Forelimb muscle (tissue), 1 donor: Measurements from ENCODE around the gene USP33. TPM values are rescaled to one million over a fixed set of nuclear protein-coding genes. Genes with fewer than 3 reads are reported as not detected.
"Not testable (repeated sequence)": the region's sequence is repeated elsewhere in the genome, so short reads cannot be mapped to it uniquely, and the experiment has no call there.

Experiments
- DNase-seq: peaks from one replicate; pipeline ENCODE4 v3.0.0-alpha.2; 2013; ENCODE audit warnings: low read depth
- polyA plus RNA-seq: library from polyadenylated mRNA; unstranded; fragments of 120-200 nt; gene quantifications from one replicate; pipeline ENCODE4 v1.2.1, GENCODE V29; 2013; ENCODE audit not compliant: insufficient read length

Gene USP33
- polyA plus RNA-seq, 1 donor = 35.9 TPM

DNA sequence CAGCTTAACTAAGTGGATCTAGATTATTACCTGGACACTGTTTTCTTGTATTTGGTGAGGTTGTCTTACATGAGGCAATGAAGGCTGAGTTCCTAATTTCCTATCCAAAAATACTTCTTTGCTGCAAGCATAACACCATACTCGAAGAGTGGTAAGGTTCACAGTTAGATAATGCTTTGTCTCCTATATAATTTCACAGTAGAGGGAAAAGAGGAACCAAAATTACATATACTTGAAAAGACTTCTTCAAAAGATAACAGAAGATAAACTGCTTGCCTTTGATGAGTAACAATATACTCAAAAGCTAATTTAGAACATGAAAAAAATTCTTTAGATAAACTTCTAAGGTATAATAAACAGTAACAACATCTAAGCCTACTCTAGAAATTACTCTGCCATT, 20.4 kb downstream of the USP33 start:
- no peak for DNase-seq

DNA sequence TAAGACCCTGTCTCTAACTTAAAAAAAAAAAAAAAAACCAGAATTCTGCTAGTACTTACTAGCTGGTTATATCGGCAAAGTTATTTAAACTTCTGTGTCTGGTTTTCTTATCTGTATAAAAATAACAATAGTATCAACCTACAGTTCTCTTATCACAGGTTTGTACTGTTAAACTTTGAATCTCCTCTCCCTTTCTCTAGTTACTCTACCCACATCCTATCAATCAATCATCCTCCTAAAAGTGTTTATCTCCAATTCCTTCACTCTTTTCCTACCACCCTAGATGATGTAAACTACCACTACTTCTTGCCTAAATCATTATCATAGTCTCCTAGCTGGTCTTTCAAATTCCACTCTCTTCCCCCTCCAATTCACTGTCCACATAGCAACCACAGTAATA, 27.6 kb downstream of the USP33 start:
- no peak for DNase-seq

DNA sequence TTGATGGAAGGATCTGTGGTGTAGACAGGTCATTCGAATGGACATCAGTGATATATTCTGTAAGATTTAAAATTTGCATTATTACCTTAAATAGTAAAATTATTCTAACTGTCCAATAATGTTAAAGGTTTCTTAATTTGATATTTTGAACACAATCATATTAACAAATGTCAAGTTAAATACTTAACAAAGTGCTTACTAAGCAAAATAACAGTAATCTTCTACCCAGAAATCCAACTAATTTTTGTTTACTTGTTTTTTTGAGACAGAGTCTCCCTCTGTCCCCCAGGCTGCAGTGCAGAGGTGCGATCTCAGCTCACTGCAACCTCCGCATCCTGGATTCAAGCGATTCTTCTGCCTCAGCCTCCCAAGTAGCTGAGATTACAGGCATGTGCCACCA, 33.9 kb downstream of the USP33 start:
- no peak for DNase-seq

DNA sequence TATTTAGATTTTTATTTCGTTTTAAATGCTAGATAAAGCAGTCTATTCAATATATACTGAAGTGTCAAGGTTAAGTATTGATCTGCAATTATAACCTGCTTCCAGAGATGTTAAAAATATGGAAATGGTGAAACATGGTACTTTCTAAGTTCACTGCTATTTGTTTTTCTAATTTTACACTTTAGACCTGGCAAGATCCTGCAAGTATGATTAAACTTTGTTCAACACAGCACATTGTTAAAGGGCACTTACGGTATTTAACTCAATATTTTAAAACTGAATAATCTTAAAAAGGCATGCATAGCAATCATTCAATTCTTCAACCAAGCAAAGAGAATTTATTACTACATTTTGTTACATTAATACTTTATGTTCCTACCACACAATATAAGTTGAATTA, 41.5 kb downstream of the USP33 start:
- DNase-seq = no peak

DNA sequence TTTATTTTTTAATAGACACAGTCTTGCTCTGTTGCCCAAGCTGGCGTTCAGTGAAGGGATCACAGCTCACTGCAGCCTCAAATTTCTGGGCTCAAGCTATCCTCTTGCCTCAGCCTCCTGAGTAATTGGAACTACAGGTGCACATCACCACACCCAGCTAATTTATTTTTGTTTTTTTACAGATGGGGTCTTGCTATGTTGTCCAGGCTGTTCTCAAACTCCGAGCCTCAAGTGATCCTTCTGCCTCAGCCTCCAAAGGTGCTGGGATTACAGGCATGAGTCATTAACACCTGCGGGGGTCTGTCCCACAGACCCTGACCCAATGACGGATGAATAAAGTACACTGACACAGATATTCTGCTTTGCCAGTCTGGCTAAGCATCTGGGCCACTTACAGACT, 43.6 kb downstream of the USP33 start:
- no peak for DNase-seq

DNA sequence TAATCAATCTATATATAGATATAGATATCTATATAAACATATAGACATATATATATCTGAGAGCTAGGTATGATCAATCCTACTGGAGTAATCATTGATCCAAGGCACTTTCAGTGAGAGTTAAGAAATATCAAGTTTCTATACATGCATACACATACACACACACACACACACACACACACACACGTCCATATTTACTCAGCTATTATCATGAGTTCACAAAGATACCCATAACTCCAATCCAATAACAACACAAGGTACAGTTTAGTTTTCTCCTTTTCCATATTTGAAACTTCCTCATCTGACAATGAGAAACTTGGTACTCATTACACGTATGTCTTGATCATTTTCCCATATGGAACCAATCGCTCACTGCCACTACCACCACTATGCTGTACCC, 49.9 kb downstream of the USP33 start:
- no peak for DNase-seq

DNA sequence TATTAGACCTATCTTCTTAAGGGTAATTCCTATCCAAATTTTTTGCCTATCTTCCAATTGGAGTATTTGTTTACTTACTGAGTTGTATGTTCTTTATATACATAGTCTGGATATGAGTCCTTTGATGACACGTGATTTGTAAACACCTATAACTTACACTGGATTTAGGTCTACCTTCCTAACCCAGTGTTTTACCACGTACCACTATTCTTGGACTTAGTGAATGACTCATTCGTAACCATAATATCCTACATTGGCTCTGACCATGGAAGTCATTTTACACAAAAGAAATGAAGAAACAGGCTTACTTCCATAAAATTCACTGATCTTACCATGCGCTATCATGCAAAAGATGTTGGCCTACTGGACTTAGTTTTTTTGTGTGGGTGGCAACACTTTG, 53.3 kb downstream of the USP33 start:
- DNase-seq = no peak

DNA sequence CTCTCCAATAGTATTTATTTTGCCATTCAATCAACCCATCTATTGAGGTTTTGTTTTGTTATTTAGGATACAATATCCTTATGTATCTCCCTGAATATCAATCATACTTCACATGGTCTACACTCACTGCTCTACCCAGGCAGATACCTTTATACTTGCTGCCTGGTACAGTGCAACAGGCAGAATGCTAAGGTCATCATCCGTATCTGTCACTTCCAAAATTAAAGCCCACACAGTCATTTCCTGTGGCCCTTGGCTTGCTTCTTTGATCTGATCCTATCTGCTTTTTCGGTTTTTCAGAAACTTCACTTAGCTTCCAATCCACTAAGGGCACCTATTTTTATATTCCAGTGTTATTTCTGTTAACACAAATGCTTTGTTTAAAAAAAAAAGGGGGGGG, 54.9 kb downstream of the USP33 start:
- DNase-seq = no peak

DNA sequence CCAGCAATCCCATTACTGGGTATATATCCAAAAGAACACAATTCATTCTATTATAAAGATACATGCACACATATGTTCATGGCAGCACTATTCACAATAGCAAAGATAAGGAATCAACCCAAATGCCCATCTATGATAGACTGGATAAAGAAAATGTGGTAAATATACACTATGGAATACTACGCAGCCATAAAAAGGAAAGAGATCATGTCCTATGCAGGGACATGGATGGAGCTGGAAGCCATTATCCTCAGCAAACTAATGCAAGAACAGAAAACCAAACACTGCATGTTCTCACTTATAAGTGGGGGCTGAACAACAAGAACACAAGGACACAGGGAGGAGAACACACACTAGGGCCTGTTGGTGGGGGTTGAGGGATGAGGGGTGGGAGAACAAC, 60.0 kb downstream of the USP33 start:
- not testable (repeated sequence) for DNase-seq

DNA sequence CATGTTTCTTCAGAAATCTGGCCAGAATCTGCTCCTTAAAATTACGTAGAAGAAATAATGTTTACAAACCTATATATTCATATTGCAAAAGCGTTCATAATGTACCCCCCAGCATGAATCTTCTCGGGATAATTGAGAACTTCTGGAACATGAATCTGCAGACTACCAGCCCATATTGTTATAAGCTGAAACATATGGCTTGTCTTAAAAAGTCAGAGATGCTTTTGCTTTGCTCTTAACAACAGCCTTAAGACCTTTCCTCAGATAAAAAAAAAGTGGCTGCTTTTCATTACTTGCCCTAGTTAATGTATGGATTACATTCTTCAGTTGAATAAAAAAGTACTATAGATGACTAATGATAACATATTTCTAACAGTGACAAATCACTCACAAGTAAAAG, 62.2 kb downstream of the USP33 start:
- DNase-seq = no peak

DNA sequence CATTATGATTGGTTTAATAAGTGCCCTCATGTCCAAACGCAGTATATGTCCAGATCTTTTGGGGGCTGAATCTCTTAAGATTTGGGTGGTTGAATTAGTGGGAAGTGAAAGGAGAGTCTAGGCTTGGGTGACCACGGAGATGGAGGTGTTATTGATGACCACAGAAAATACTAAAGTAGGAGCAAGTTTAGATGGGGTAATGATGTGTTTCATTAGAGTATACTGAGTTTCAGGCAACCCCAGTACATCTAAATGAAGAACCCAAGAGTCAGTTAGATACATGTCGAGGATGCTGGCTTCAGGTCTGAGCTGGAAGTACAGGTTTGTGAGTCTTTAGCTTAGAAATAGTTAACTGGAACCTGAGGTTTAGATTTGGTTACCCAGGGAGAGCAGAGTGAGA, 70.7 kb downstream of the USP33 start:
- no peak for DNase-seq

DNA sequence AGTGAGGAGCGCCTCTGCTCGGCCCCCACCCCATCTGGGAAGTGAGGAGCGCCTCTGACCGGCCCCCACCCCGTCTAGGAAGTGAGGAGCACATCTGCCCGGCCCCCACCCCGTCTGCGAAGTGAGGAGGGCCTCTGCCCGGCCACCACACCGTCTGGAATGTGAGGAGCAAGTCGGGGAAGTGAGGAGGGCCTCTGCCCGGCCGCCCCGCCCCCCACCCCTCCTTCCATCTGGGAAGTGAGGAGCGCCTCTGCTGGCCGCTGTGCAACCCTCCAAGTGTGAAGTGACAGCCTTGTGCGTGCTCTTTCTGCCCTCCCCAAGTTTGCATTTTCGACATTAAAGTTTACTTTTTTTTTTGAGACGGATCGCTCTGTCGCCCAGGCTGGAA, 72.1 kb downstream of the USP33 start:
- DNase-seq = no peak

DNA sequence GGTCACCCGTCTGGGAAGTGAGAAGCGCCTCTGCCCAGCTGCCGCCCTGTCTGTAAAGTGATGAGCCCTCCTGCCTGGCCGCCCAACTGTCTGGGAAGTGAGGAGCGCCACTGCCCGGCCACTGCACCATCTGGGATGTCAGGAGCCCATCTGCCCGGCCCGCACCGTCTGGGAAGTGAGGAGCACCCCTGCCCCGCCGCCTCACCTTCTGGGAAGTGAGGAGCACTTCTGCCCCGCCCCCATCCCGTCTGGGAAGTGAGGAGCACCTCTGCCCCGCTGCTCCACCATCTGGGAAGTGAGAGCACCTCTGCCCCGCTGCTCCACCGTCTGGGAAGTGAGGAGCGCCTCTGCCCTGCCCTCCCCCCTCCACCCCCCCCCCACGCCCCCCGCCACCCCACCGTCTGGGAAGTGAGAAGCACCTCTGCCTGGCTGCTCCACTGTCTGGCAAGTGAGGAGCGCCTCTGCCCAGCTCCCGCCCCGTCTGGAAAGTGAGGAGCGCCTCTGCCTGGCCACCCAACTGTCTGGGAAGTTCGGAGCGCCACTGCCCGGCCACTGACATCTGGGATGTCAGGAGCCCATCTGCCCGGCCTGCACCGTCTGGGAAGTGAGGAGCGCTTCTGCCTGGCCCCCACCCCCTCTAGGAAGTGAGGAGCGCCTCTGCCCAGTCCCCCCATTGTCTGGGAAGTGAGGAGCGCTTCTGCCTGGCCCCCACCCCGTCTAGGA, 72.7 kb downstream of the USP33 start:
- no peak for DNase-seq

DNA sequence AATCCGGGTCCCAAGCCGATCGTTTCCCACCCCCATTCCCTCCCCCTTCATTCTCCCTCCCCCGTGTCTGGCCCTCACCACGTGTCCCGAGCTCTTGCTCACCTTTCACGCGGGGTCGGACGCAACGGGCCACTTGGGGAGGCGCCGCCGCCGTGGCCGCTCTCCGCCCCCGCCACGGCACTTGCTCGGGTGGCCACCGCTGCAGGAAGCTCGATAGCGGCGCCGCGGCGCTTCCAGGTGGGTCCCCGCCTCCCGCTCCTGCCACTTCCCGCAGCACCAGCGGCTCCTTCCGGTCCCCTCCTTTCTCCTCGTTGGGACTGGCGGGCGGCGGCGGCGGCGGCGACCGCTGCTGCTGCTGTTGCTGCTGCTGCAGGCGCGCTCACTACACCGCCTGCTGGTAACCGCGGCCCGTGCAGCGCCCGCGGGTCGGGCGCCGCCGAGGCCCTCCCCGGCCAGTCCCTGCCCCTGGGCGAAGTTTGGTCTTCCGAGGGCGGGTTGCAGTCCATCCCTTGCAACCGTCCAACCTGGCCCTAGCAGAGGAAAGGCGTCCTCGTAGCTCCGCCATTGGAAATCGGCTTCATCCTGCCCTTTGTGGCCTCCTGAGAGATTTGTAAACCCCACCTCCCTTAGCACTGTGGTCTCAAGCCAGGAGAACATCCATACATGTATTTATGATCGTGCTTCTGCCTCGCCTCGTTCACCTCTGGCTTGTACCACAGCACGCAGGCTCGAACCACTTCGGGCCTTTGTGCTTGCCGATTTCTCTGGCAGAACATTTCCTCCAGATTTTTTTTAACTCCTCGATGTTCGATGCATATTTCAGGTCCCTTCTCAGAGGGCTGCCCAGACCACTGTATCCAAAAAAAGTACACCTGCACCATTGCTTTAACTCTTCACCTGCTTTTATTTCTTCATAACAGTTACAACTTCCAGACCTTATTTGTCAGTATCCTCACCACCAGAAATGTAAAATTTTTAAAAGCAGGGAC, 76.2 kb downstream of the USP33 start:
- peak; percentile 73 for DNase-seq

DNA sequence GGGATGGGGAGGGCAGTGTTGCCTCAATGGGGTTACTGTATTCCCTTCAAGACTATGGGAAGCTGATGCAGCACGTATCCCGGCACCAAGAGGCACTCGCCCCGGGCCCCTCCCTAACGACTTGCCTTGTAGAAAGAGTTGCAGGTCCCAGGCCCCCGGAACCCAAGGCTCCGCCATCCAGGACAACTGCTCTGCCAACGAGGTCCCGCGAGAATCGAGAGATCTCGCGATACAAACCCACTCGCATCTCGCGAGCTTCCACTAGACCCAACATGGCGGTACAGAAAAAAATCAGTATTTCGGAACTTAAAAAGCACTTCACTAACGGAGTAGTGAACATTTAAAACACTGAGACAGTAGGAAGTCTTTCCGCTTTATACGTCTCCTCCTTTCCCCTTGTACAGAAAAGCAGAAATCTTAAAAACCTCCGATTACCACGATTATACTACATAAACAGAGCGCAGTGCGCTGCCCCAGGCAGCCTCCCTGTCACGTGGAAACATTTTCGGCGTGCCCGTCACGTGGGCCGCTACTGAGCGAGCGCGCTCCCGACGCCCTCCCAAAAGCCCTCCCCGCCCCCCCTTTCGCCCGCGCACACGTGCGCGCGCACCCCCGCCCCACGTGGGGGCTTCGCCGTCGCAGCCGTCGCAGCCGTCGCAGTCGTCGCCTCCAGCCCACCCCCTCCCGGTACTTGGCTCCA, 77.0 kb downstream of the USP33 start, which contains the start of gene ZZZ3:
Gene ZZZ3, minus strand, starts transcription at position 199 of the 700 bp plus-strand sequence. CDS start 49,304 bp downstream, outside the sequence.
- peak; percentile 93 for DNase-seq

DNA sequence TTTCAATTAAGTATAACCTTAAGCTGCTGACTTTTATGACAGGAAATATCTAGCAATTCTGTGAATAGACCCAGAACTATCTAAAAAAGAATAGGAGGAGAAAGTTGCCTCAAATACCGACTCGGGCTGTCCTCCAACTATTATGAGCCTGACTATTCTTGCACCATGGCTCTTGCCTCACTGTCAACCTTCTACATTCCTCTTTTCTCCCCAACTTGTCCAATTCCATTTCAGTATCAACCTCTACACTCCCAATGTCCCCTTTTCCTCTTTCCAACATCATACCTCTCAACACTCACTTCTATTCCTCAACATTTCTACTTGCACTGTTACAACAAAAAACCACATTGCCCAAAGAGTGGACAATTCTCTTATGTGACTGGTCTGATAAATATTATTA, 79.5 kb downstream of the USP33 start:
- DNase-seq = no peak

DNA sequence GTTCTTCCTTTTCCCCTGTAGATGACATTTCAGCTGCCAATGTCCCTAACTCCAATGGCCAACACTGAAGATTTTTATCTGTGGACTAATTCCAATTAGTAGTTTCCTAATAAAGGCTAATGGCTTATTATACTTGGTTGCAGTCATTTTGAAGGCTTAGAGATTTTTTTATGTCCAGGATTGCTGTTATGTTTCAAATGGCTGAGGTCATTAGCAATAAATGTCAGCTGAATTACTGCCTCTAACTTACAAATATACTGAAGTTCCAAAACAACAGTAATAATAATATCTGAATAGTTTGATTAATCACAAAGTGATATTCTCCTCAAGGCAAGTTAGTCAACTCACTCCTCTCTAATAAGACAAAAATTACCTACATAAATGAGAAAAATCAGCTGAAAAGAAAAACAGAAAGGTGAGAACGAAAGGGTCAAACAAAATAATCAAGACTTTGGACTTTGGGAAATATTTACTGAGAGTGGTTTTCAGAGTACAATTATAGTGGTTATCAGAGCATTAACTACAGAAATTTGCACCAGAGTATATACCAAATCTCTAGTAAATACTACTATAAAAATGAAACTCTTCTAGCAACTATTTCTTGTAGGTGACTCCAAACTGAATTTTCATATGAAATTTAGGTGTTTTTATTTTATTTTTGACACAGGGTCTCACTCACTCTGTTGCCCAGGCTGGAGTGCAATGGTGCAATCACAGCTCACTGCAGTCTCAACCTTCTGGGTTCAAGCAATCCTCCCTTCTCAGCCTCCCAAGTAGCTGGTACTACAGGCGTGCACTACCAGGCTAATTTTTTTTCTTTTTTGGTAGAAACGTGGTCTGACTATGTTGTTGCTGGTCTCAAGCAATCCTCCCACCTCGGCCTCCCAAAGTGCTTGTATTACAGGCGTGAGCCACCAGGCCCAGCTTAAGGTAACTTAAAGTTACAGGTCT, 80.7 kb downstream of the USP33 start:
- DNase-seq = no peak

DNA sequence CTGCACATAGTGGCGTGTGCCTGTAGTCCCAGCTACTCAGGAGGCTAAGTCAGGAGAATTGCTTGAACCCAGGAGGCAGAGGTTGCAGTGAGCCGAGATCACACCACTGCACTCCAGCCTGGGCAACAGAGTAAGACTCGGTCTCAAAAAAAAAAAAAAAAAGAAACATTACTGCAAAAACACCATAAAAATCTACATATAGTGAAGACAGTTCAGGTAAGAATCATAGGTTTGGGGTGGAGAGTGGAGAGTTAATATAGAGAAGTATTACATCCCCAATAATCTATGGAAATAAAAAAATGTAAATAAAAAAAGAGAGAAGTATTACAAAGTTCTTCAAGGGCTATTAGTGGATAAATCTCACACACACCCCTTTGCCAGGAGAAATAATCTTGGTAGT, 84.8 kb downstream of the USP33 start:
- DNase-seq = not testable (repeated sequence)

DNA sequence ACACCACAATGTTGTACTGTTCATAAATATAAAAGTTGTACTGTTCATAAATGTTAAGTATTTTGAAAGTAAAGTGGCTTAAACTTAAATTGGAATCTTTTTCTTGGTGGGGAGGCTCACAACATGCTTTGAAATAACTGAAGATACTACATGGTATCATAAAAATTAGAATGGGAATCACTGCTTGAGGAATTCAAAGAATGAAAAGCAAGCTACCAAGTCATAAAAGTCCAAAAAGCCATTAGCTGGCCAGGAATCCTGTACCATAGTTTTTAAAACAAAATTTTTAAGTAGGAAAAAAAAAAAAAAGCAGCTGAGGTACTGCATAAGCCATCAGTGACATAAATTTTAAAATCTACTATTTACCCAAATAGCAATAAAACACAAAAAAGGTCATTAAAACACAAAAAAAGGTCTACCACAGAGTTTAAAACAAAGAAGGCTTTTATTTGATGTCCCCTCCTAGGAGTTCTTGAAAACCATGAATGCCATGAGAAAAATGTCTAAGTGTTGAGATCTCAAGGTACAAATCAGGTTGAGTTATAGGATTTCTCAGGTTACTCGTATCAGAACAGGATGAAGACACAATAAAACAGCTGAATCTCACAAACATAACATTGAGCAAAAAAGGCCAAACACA, 85.8 kb downstream of the USP33 start:
- no peak for DNase-seq

DNA sequence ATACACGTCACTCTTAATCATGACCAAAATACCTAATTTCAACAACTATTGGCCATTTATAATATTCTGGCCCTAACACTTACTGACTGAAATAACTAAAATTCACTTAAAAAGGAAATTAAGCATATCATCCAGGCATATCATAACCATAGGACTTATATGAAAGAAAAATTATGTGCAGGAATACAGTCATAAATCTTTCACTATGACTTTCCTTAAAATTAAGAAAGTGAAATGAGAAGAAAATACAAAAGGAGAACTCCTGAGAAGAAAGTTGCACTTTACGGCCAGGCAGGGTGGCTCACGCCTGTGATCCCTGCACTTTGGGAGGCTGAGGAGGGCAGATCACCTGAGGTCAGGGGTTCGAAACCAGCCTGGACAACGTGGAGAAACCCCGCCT, 86.6 kb downstream of the USP33 start:
- no peak for DNase-seq

DNA sequence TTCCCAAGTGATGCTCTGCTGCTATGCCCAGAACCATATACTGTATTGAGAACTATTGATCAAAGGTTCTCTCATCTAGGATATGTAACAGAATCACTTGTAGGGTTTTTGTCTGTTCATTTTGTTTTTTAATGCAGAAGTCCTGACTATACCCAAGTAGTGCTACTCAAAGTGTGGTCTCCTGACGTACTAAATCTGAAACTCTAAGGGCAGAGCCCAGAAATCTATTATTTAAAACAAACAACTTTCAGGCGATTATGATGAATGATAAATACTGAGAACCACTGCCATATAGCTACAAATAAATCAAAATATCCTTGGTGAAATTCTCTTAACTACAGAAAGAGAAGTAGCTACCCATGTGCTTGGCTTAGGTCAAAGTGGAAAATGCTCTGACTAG, 87.3 kb downstream of the USP33 start:
- DNase-seq = no peak
